GM23248 (cell line): ENCODE measurements around the gene GADD45GIP1. TPM values are rescaled to one million over a fixed set of nuclear protein-coding genes. Genes with fewer than 3 reads are reported as not detected.
A peak's percentile ranks its signal among the peaks of the same experiment; 100 is the strongest.

ENCODE experiments used
- DNase-seq: peaks from one replicate; pipeline ENCODE4 v3.0.0-alpha.2; 2015
- H2AFZ ChIP-seq: fragments of 200-600 bp; sonication (generic); 2 replicates; pipeline ENCODE4 v1.6.1; 2016; ENCODE audit warnings: antibody characterized with exemption
- H3F3A ChIP-seq: fragments of 200-600 bp; sonication (generic); 2 replicates; pipeline ENCODE4 v1.6.1; 2016; ENCODE audit warnings: mild to moderate bottlenecking, antibody characterized with exemption, mixed run types; ENCODE audit not compliant: insufficient read depth
- H3K27ac ChIP-seq: fragments of 200-600 bp; sonication (generic); 2 replicates; pipeline ENCODE4 v1.5.1; 2016; ENCODE audit warnings: mild to moderate bottlenecking
- H3K27me3 ChIP-seq: fragments of 200-600 bp; sonication (generic); replicated peaks from 2 replicates; pipeline ENCODE4 v1.6.1; 2016; ENCODE audit warnings: mild to moderate bottlenecking; ENCODE audit not compliant: insufficient read depth
- H3K36me3 ChIP-seq: fragments of 200-600 bp; sonication (generic); 2 replicates; pipeline ENCODE4 v1.6.1; 2016; ENCODE audit warnings: low read depth, mild to moderate bottlenecking
- H3K4me1 ChIP-seq: fragments of 200-600 bp; sonication (generic); 2 replicates; pipeline ENCODE4 v1.6.1; 2016; ENCODE audit warnings: mild to moderate bottlenecking; ENCODE audit not compliant: insufficient read depth
- H3K4me2 ChIP-seq: fragments of 200-600 bp; sonication (generic); one replicate; pipeline ENCODE4 v1.6.1; 2016; ENCODE audit warnings: mild to moderate bottlenecking; ENCODE audit not compliant: unreplicated experiment
- H3K4me3 ChIP-seq: fragments of 200-600 bp; sonication (generic); 2 replicates; pipeline ENCODE4 v1.5.1; 2016; ENCODE audit warnings: mild to moderate bottlenecking
- H3K79me2 ChIP-seq: fragments of 200-600 bp; sonication (generic); 2 replicates; pipeline ENCODE4 v1.6.1; 2016; ENCODE audit warnings: mild to moderate bottlenecking; ENCODE audit not compliant: insufficient read depth
- H3K9ac ChIP-seq: fragments of 200-600 bp; sonication (generic); 2 replicates; pipeline ENCODE4 v1.6.1; 2016; ENCODE audit warnings: mild to moderate bottlenecking
- H3K9me2 ChIP-seq: fragments of 200-600 bp; sonication (generic); 2 replicates; pipeline ENCODE4 v1.6.1; 2016; ENCODE audit warnings: mixed run types, mild to moderate bottlenecking, moderate library complexity; ENCODE audit not compliant: insufficient read depth
- H3K9me3 ChIP-seq: fragments of 200-600 bp; sonication (generic); one replicate; pipeline ENCODE4 v1.6.1; 2017; ENCODE audit warnings: low read depth
- H4K20me1 ChIP-seq: fragments of 200-600 bp; sonication (generic); 2 replicates; pipeline ENCODE4 v1.6.0; 2016; ENCODE audit not compliant: insufficient read depth
- EZH2 ChIP-seq: fragments of 200-600 bp; sonication (generic); IDR thresholded peaks from 2 replicates; pipeline ENCODE4 v1.6.1; 2018; ENCODE audit warnings: antibody characterized with exemption, mild to moderate bottlenecking; ENCODE audit not compliant: insufficient read depth, poor library complexity, severe bottlenecking
- EZH2phosphoT487 ChIP-seq: fragments of 200-600 bp; sonication (generic); IDR thresholded peaks from 2 replicates; pipeline ENCODE4 v1.6.1; 2018; ENCODE audit warnings: antibody characterized with exemption, moderate library complexity, mild to moderate bottlenecking, low read depth; ENCODE audit not compliant: insufficient read depth
- WGBS, 2 experiments: methylation state at CpG; one replicate each; pipeline ENCODE4 v1.1.6; 2015 to 2017; ENCODE audit warnings: low lambda C conversion rate in 2 of 2, low coverage in 1 of 2; ENCODE audit errors: missing lambda C conversion rate in 2 of 2; 5-methylcytosine and 5-hydroxymethylcytosine counted together
- in situ Hi-C: fragments of 300-500 bp; cut with MboI; formaldehyde crosslinking; loops from 2 replicates; pipeline ENCODE4 v1.15.0; 2020
- polyA plus RNA-seq: library from polyadenylated mRNA; unstranded; fragments of >200 nt; fragmentation: Nextera tagmentation; extraction: Ambion mirVana; gene quantifications from 2 replicates; pipeline ENCODE4 v1.2.1, GENCODE V29; 2016
- total RNA-seq: library from RNA; depleted of rRNA; stranded (reverse); fragments of >200 nt; shearing (Covaris generic); gene quantifications from 2 replicates; pipeline ENCODE4 v1.2.3, GENCODE V29; 2014

GADD45GIP1 gene
- total and polyA plus RNA-seq, 2 experiments from 2014 or later: 48.4 to 132 TPM

DNA sequence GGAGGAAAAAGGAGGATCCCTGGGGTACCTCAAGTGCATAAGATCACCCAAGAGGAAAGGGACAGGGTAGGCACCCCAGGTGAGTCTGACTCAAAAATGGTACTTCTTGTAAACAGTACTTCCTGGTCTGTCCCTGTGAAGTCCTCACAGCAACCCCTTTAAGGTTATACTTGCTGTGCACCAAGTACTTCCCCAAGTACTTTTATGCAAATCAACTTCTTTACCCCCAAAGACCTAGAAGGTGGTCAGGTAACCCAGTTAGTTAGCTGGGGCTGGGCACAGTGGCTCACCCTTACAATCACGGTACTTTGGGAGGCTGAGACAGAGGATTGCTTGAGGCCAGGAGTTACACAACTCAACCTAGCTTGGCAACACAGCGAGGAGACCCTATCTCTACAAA is 16.1 kb downstream of the GADD45GIP1 start:
- Histone ChIP-seq H3K79me2 (peaks cover 53% of the 10 kb centered on the region), H3F3A (peaks cover 57% of the 10 kb centered on the region), H3K4me2 (peak overlapping the region; percentile 92), H3K9ac (peak overlapping the region; percentile 97), H3K9me3 (no peaks in the 10 kb centered on the region), H3K9me2 (no peaks in the 10 kb centered on the region), H4K20me1 (0 out of 2 replicates have a peak, but pooled peaks cover 6% of the 10 kb centered on the region), H3K36me3 (peaks cover 47% of the 10 kb centered on the region), H2AFZ (no peak overlapping the region), H3K4me3 (peak overlapping the region; percentile 90), H3K27ac (peak overlapping the region; percentile 81; the same call in 1 of the 2 replicates), H3K4me1 (peaks cover 19% of the 10 kb centered on the region), H3K27me3 (no peaks in the 10 kb centered on the region)
- 80 to 87% methylated on average over 2 of the region's 2 CpGs for WGBS, 2 experiments
- TF ChIP-seq EZH2 (no peak), EZH2phosphoT487 (no peak)
- in situ Hi-C loops: no loop called here
- DNase-seq: no peak

GRCh38 chr19:12939975-12940423 is 17.0 kb downstream of the GADD45GIP1 start:
- peak; percentile 12 for DNase-seq
- Histone ChIP-seq H3K27ac (peak overlapping the region; percentile 81), H3K79me2 (peaks cover 53% of the 10 kb centered on the region), H4K20me1 (0 out of 2 replicates have a peak, but pooled peaks cover 6% of the 10 kb centered on the region), H3K9me2 (no peaks in the 10 kb centered on the region), H3K27me3 (no peaks in the 10 kb centered on the region), H3K9ac (peak overlapping the region; percentile 97), H3K4me2 (peak overlapping the region; percentile 92), H3K4me1 (peaks cover 19% of the 10 kb centered on the region), H3K9me3 (no peaks in the 10 kb centered on the region), H3F3A (peaks cover 54% of the 10 kb centered on the region), H2AFZ (no peak overlapping the region), H3K36me3 (peaks cover 44% of the 10 kb centered on the region), H3K4me3 (peak overlapping the region; percentile 90)
- 47 to 49% methylated on average over 10 of the region's 10 CpGs for WGBS, 2 experiments
- TF ChIP-seq EZH2: no peak
- TF ChIP-seq EZH2phosphoT487: no peak
- in situ Hi-C loops: no loop called here

DNA sequence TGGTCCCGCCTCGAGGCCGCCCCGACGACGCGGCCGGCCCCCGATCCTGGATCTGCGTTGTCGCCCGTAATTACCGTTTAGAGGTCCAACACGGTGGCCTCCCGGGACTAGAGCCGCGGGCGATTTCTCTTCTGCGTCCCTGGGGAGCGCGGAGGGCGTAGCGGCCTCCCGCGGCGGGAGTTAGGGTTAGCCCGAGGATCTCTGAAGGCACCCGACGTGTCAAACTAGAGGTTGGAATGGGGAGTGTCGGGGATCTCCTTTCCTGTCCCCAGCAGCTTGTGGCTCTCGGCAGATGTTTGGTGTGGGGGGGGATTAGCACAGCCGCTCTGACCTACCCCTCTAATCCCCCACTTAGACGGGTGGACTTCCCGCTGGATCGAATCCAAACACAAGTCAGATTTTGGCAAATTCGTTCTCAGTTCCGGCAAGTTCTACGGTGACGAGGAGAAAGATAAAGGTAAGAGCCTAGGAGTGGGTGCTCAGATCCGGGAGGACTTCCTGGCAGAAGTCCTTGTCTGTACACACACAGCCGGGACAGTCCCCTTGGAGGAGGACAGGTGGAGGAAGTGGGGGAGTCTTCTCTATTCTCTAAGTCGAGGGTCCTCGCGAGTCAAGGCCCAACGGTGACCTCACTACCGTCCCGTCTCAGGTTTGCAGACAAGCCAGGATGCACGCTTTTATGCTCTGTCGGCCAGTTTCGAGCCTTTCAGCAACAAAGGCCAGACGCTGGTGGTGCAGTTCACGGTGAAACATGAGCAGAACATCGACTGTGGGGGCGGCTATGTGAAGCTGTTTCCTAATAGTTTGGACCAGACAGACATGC is 18.0 kb downstream of the GADD45GIP1 start:
- Histone ChIP-seq H3K27ac (peak overlapping the region; percentile 81), H2AFZ (no peak overlapping the region), H3K79me2 (peaks cover 53% of the 10 kb centered on the region), H4K20me1 (0 out of 2 replicates have a peak, but pooled peaks cover 6% of the 10 kb centered on the region), H3K9ac (peak overlapping the region; percentile 97), H3F3A (peaks cover 44% of the 10 kb centered on the region), H3K4me3 (peak overlapping the region; percentile 90), H3K36me3 (peaks cover 35% of the 10 kb centered on the region), H3K9me3 (no peaks in the 10 kb centered on the region), H3K27me3 (no peaks in the 10 kb centered on the region), H3K9me2 (no peaks in the 10 kb centered on the region), H3K4me1 (peaks cover 17% of the 10 kb centered on the region), H3K4me2 (peak overlapping the region; percentile 92)
- in situ Hi-C loops: no loop called here
- DNase-seq: peak; percentile 90
- 1 to 2% methylated on average over 54 of the region's 54 CpGs for WGBS, 2 experiments
- TF ChIP-seq EZH2 (no peak), EZH2phosphoT487 (no peak)

GRCh38 chr19:12937927-12938778 is 18.9 kb downstream of the GADD45GIP1 start, which contains the start of gene CALR:
Gene CALR (plus strand): TSS chr19:12938609. CDS start chr19:12938680, 71 bp downstream.
- H3F3A ChIP-seq: peaks cover 37% of the 10 kb centered on the region
- in situ Hi-C loops: no loop called here
- H3K27ac ChIP-seq: peak within 1 kb of the TSS; percentile 81
- peak; percentile 100 for DNase-seq
- H3K9me3 ChIP-seq: no peaks in the 10 kb centered on the region
- H3K36me3 ChIP-seq: peaks cover 29% of the 10 kb centered on the region
- H3K4me1 ChIP-seq: peaks cover 17% of the 10 kb centered on the region
- H2AFZ ChIP-seq: peak within 1 kb of the TSS; percentile 88
- 1 to 2% methylated on average over 53 to 63 of the region's 63 CpGs for WGBS, 2 experiments
- peaks cover 50% of the 10 kb centered on the region for H3K79me2 ChIP-seq
- no peaks in the 10 kb centered on the region for H3K9me2 ChIP-seq
- H3K27me3 ChIP-seq: no peaks in the 10 kb centered on the region
- H3K9ac ChIP-seq: peak within 1 kb of the TSS; percentile 97
- 0 out of 2 replicates have a peak, but pooled peaks cover 6% of the 10 kb centered on the region for H4K20me1 ChIP-seq
- TF ChIP-seq EZH2phosphoT487 (no peak), EZH2 (no peak)
- peak within 1 kb of the TSS; percentile 92 for H3K4me2 ChIP-seq
- peak within 1 kb of the TSS; percentile 90 for H3K4me3 ChIP-seq
